GM19099 (cell line): Measurements from ENCODE around the gene PLA2G5.

ENCODE experiments used
- POLR2A ChIP-seq: IDR thresholded peaks from 3 replicates; pipeline ENCODE4 v1.6.1; 2011; ENCODE audit warnings: low read depth; ENCODE audit not compliant: insufficient read length; ENCODE audit errors: extremely low read depth

The PLA2G5 gene

GRCh38 chr1:20059847-20060246, 10.1 kb upstream of the PLA2G5 start:
- TF ChIP-seq POLR2A = no peak

DNA sequence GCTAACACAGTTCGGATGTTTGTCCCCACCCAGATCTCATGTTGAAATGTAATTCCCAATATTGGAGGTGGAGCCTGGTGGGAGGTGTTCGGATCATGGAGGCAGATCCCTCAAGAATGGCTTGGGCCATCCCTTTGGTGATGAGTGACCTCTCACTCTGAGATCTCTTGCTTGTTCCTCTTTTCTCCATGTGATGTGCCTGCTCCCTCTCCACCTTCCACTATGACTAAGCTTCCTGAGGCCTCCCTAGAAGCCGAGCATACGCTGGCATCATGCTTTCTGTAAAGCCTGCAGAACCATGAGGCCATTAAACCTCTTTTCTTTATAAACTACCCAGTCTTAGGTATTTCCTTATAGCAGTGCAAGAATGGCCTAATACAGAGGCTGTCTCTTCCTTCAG, 8.1 kb upstream of the PLA2G5 start:
- no peak for TF ChIP-seq POLR2A

DNA sequence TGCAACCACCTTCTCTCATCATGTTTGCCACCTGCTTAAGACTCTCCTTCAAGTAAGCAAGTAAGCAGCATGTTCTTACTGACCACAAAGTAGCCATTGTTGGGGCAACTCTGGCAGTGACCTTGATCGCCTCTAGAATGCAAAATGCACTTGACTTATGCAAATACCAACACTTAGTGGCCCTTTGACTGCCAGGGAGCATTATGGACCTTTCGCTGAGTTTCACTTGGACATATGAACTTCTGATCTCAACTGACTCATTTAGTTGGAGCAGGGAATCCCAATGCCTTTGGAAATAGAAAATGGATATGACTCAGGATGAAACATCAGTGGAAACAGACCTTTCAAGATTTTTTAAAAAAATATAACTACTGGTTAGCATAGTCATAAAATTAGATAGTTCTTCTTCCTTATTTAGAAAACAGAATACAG, 6.1 kb upstream of the PLA2G5 start:
- TF ChIP-seq POLR2A = no peak

DNA sequence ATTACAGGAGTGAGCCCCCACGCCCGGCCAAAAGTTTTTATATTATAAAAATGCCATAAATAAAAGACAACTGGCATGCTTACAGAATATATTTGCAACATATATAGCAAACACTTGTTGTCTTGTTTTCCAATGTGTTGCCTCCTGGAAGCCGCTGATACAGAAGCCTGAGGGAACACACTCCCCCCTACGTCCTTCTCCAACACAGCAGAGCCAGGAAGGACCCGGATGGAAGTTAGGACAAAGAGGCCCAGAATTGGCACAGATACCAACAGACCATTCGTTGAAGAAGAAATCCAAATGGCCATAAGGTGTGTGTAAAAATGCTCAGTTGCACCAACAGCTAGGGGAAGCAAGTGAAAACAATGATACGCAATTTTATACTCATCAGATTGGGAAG, 1.3 kb upstream of the PLA2G5 start:
- no peak for TF ChIP-seq POLR2A

DNA sequence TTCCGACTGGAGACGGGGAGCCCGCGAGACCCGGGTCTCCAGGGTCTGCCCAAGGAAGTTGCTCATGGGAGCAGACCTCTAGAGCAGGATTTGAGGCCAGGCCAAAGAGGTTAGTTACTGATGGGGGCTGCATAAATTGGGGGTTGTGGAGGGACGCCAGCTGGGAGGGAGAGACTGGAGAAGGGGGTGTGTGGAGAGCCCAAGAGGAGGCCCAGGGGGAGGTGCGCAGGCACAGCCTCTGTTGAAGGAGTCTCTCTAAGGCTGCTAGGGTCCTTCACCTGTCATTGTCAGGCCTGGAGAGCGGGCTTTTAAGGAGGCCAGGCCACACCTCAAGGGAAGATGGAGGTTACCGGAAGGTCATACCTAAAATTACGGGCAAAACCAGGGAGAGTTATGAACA, 363 bp downstream of the PLA2G5 start:
- TF ChIP-seq POLR2A = no peak

GRCh38 chr1:20071416-20071815, 1.4 kb downstream of the PLA2G5 start:
- TF ChIP-seq POLR2A = no peak

DNA sequence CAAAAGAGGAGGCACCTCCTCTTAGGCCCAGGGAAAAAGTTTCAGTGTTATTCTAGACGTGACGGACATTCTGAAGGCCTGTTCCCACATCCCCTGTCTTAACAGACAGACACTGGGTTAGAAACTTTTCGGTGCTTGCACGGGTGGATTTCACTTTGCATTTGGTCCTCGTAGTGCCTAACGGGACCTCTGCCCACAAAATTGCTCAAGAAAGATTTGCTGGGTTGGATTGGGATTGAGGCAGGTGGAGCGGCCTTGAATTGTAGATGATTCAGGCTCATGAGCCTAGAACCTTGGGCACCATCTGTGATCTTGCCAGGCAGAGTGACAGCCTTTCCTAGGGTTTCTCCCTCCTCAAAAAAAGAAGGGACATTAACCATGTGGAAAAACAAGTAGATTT, 2.8 kb downstream of the PLA2G5 start:
- TF ChIP-seq POLR2A = no peak

- no peak for TF ChIP-seq POLR2A
These were observed 3.3 kb downstream of the PLA2G5 start for GRCh38 chr1:20073256-20073655.

DNA sequence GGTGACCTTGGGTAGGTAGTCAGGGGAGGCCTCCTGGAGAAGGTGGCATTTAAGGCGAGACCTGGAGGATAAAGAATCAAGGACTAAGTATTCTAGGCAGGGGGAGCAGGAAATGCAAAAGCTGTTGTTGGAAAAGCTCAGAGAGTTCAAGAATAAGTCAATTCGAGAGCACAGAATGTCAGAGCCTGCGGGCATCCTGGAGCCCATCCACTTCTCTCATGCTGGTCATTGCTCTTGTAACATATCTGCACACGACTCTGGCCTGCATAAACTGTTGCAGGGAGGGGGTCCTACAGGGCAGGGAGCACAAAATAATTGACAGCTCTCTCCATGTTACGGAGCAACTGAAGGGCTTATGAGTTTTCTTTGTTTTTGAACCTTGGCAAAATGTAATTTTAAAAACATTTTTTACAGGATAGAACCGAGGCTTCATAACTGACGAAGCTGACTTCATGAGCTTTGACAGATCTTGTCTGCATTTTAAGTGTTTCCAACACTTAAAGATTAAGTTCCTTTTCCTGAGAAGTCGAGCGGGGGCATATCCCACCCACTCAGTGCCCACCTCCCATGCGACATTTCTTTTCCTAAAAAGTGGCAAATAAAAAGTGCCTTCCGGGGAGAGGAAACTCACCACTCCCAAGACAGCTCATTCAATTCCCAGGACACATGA, 4.2 kb downstream of the PLA2G5 start:
- no peak for TF ChIP-seq POLR2A

- no peak for TF ChIP-seq POLR2A
These were observed 4.8 kb downstream of the PLA2G5 start for GRCh38 chr1:20074725-20075171.

GRCh38 chr1:20075345-20075744, 5.4 kb downstream of the PLA2G5 start:
- TF ChIP-seq POLR2A = no peak

- no peak for TF ChIP-seq POLR2A
These were observed 6.2 kb downstream of the PLA2G5 start for GRCh38 chr1:20076223-20076622.

GRCh38 chr1:20076710-20077461, 6.9 kb downstream of the PLA2G5 start:
- TF ChIP-seq POLR2A = no peak

DNA sequence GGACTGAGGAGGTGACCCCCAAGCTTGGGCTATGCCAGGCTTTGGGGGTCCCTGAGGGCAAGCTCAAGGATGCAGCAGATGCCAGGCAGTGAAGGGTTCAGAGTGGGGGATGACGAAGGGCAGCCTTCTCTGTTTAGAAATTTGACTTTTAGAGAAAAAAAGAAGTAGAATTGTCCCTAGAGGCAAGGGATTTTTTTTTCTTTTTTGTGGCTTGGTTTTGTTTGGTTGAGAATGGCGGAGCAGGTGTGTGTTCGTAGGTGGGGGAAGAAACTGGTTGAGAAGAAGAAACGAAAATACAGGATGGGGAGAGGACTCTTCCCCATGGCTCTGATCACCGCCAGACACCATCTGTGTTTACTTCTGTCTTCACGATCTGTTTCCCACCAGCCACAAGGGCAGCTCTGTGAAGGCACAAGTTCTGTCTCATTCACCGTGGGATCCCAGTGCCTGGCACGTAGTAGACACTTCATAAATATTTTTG, 8.2 kb downstream of the PLA2G5 start:
- TF ChIP-seq POLR2A = no peak

- TF ChIP-seq POLR2A = no peak
These were observed 8.7 kb downstream of the PLA2G5 start for GRCh38 chr1:20078711-20079110.

- no peak for TF ChIP-seq POLR2A
These were observed 9.8 kb downstream of the PLA2G5 start for GRCh38 chr1:20079661-20080305.
